OCI-LY1 (cell line): ENCODE measurements around the gene ATG9B.
A peak's percentile ranks its signal among the peaks of the same experiment; 100 is the strongest.

Source experiments
- EZH2 ChIP-seq: fragments of 200-600 bp; sonication (generic), shearing (Covaris generic); IDR thresholded peaks from 2 replicates; pipeline ENCODE4 v1.8.0; 2017; ENCODE audit warnings: borderline replicate concordance, mixed run types, mild to moderate bottlenecking, antibody characterized with exemption, low read length, moderate library complexity, mixed read lengths
- TF ChIP-seq, protein P1 (sequence below): fragments of 200-600 bp; sonication (generic), shearing (Covaris generic); IDR thresholded peaks from 2 replicates; pipeline ENCODE4 v1.5.1; 2017; ENCODE audit warnings: mild to moderate bottlenecking, antibody characterized with exemption, low read length, moderate library complexity, mixed read lengths

DNA sequence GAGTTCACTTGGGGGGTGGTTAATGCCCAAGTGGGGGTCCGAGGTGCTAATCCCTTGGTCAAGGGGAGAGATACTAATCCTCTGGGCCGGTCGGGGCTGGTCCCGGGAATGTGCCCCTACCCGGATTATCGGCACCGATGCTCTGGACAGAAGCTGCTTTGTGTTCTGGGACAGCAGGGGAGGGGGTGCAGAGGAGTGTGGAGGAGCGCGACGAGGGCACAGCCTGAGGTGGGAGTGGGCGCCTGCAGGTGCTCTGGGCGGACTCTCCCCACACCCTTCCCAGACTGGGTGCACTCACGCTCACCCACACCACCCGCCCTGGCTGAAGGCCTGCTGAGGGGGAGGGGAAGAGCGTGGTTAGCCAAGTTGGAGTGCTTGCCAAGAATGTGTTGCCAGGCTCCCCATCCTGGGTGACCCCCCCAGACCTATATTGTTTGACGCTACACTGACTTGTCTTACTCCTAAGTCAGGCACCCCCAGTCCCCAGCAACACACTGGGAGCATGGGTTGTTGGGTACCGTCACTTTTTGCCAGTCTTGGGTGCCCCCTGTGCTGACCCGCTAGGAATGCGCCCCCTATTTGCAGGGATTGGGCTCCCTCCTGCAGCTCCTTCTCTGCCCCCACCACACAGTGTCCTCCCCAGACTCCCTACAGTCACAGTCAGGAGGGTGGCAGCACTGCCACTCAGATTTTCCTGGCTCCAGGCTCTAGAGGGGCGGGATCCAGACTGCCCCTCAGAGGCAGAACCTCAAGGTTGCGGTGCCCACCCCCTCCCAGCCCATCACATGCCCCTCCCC, 36.3 kb upstream of the ATG9B start:
- TF ChIP-seq, protein P1, sequence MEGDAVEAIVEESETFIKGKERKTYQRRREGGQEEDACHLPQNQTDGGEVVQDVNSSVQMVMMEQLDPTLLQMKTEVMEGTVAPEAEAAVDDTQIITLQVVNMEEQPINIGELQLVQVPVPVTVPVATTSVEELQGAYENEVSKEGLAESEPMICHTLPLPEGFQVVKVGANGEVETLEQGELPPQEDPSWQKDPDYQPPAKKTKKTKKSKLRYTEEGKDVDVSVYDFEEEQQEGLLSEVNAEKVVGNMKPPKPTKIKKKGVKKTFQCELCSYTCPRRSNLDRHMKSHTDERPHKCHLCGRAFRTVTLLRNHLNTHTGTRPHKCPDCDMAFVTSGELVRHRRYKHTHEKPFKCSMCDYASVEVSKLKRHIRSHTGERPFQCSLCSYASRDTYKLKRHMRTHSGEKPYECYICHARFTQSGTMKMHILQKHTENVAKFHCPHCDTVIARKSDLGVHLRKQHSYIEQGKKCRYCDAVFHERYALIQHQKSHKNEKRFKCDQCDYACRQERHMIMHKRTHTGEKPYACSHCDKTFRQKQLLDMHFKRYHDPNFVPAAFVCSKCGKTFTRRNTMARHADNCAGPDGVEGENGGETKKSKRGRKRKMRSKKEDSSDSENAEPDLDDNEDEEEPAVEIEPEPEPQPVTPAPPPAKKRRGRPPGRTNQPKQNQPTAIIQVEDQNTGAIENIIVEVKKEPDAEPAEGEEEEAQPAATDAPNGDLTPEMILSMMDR: peak; percentile 55
- no peak for TF ChIP-seq EZH2
